ENCODE measurements around the gene PIM3.
A peak's percentile ranks its signal among the peaks of the same experiment; 100 is the strongest.

The PIM3 gene

DNA sequence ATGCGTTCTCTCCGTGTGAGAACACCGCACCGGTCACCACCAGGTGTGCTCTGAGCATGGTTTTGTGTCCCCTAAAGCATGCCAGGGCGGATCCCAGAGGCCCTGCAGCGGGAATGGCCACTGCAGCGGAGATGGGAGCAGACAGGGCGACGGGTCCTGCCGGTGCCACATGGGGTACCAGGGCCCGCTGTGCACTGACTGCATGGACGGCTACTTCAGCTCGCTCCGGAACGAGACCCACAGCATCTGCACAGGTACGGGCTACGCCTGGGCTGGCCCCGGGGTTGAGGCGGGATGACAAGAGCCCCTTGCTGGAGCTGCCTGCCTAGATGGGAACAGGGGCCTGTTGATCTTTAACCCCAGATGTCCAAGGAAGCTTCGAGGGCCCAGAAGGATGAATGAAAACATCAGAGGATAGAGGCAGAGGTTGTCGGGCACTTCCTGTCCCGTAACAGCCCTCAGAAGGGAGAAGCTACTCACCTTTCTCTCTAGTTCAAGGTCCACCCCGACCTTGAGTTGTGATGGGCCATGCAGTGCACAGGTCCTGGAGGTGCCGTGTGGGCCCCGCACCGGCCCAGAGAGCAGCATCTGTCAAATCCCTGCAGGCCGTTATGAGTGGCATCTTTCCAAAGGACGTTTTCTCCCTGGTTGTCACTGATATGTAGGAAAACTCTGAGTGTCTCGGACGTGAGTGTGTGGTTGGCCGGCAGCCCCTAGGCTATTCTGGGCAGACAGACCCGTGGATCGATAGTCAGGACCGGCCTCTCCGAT, 38.9 kb upstream of the PIM3 start:
- Histone ChIP-seq H3K27ac (ENCODE audit: low read depth, low read length) (no peak overlapping the region), H3K4me3 (ENCODE audit: low read length) (no peak overlapping the region), H3K27me3 (ENCODE audit: control insufficient read depth, insufficient read depth, low read length) (no peaks in the 10 kb centered on the region), H3K9ac (ENCODE audit: low read length) (no peak overlapping the region), H3K36me3 (ENCODE audit: control insufficient read depth, insufficient read depth, low read length) (peaks cover 7% of the 10 kb centered on the region), H3K4me1 (ENCODE audit: control insufficient read depth, insufficient read depth, low read length) (peaks cover 5% of the 10 kb centered on the region)

DNA sequence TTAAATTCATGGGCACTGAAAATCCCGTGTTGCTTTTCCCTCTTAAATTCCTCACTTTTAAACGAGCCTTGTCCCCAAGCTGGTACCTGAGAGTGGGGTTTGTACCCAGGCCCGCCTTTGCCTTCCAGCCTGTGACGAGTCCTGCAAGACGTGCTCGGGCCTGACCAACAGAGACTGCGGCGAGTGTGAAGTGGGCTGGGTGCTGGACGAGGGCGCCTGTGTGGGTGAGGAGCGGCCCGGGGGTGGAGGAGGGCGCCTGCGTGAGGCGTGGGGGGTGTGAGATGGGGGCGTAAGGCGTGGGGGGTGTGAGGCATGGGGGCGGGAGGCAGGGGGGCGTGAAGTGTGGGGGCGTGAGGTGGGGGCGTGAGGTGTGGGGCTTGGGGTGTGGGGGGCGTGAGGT, 38.1 kb upstream of the PIM3 start:
- H3K27ac ChIP-seq (ENCODE audit: low read depth, low read length): no peak overlapping the region
- no peaks in the 10 kb centered on the region for H3K27me3 ChIP-seq (ENCODE audit: control insufficient read depth, insufficient read depth, low read length)
- peaks cover 7% of the 10 kb centered on the region for H3K36me3 ChIP-seq (ENCODE audit: control insufficient read depth, insufficient read depth, low read length)
- no peak overlapping the region for H3K9ac ChIP-seq (ENCODE audit: low read length)
- H3K4me1 ChIP-seq (ENCODE audit: control insufficient read depth, insufficient read depth, low read length): peaks cover 5% of the 10 kb centered on the region
- H3K4me3 ChIP-seq (ENCODE audit: low read length): no peak overlapping the region

DNA sequence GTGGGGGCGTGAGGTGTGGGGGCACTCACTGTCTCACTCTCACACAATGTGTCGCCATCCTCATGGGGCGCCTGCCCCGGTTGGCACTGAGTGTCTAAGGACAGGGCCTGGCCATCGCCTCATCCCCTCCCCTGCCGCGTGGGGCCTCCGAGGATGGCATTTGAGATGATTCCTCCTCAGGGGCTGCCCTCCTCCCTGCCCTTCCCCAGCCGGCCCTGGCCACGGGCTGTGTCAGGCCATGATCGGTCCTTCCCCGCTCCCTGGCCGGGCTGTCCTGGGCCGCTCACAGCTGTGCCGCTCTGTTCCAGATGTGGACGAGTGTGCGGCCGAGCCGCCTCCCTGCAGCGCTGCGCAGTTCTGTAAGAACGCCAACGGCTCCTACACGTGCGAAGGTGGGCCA, 37.6 kb upstream of the PIM3 start:
- H3K4me3 ChIP-seq (ENCODE audit: low read length): no peak overlapping the region
- H3K27ac ChIP-seq (ENCODE audit: low read depth, low read length): peak overlapping the region; percentile 37
- peaks cover 7% of the 10 kb centered on the region for H3K36me3 ChIP-seq (ENCODE audit: control insufficient read depth, insufficient read depth, low read length)
- H3K4me1 ChIP-seq (ENCODE audit: control insufficient read depth, insufficient read depth, low read length): peaks cover 5% of the 10 kb centered on the region
- no peaks in the 10 kb centered on the region for H3K27me3 ChIP-seq (ENCODE audit: control insufficient read depth, insufficient read depth, low read length)
- H3K9ac ChIP-seq (ENCODE audit: low read length): no peak overlapping the region

DNA sequence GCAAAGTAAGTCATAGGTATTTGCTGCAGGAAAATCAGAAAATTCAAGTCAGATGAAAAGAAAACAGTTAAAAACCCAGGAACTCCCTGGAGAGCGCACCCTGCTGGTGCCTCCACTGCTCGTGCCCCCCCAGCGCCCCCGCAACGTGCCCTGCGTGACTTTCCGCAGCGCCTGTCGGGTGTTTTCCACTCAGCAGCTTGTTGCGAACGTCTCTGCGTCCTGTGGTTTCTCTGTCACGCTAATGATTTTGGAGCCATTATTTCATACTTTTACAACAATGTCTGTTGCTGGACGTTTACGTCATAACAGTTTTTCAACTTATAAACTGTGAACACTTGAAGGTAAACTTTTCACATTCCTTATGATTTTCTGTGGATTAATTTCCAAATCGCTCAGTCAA, 37.1 kb upstream of the PIM3 start:
- Histone ChIP-seq H3K27me3 (ENCODE audit: control insufficient read depth, insufficient read depth, low read length) (no peaks in the 10 kb centered on the region), H3K27ac (ENCODE audit: low read depth, low read length) (peak overlapping the region; percentile 37), H3K9ac (ENCODE audit: low read length) (no peak overlapping the region), H3K4me3 (ENCODE audit: low read length) (no peak overlapping the region), H3K36me3 (ENCODE audit: control insufficient read depth, insufficient read depth, low read length) (peaks cover 7% of the 10 kb centered on the region), H3K4me1 (ENCODE audit: control insufficient read depth, insufficient read depth, low read length) (peaks cover 5% of the 10 kb centered on the region)

DNA sequence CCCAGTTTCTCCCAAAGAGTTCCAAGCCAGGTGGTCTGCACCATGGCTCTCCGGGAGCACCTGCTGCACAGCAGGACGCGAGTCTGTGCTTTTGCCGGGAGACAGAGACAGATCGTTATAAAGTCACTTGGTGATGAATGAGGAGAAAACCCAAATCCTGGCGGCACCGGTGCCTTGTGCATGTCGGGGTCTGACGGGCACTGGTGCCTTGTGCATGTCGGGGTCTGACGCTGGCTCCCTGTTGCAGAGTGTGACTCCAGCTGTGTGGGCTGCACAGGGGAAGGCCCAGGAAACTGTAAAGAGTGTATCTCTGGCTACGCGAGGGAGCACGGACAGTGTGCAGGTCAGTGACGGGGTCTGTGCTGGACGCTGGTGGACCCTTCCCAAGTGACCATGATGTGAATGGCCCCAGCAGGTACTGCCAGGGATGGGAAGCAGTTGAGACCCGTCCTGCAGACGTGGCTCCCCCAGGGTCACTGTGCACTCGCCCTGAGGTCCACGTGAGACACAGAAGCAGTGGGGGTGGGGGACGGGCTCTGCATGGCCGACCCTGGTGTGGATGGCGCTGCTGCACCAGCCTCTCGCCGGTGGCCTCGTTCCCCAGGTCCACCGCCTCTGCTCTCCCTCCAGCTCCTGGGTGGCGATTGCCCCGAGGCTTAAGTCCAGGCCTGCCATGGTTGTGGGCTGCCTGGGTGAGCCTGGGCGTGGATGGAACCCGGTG, 36.3 kb upstream of the PIM3 start:
- H3K27me3 ChIP-seq (ENCODE audit: control insufficient read depth, insufficient read depth, low read length): no peaks in the 10 kb centered on the region
- no peak overlapping the region for H3K9ac ChIP-seq (ENCODE audit: low read length)
- no peak overlapping the region for H3K27ac ChIP-seq (ENCODE audit: low read depth, low read length)
- H3K36me3 ChIP-seq (ENCODE audit: control insufficient read depth, insufficient read depth, low read length): peaks cover 7% of the 10 kb centered on the region
- no peak overlapping the region for H3K4me3 ChIP-seq (ENCODE audit: low read length)
- H3K4me1 ChIP-seq (ENCODE audit: control insufficient read depth, insufficient read depth, low read length): peaks cover under 1% of the 10 kb centered on the region

DNA sequence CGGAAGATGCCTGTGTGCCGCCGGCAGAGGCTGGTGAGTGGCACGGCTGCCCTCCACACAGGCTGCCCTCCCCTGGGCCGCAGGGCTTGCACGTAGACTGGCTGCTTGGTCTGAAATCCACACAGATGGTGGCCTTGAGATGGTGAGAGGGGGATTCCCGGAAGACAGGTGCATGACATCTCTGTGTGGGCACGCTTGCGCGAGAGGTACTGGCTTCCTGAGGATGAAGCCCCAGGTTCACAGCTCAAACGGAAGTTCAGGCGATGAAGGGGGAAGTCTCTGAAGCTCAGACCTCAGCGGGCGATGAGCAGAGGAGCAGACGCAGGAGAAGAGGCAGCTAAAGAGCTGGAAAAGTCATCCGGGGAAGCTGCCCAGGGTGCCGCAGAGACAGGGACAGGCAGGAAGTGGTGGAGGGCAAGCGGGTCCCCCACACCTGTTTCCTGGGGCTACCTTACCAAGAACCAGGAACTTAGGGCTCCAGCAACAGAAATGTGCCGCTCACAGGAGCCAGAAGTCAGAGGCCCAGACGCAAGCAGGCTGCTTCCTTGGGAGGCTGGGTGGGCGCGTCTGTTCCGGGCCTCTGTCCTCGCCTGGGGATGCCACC, 34.9 kb upstream of the PIM3 start:
- H3K4me3 ChIP-seq (ENCODE audit: low read length): no peak overlapping the region

DNA sequence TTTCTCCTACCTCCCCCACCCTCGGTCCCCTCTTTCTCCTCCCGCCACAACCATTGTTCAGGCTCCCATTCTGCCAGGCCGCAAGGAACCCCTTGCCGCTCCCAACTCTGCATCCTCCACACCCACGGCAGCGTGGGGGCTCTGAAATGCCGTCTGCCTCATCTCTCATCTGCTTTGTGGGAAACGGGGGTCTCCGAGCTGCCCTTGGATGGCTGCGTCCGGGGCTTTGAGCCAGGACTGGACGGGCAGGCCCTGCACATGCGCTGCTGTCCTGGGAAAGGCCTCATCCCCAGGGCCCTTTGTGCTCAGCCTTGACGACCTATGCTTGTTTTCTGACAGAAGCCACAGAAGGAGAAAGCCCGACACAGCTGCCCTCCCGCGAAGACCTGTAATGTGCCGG, 33.7 kb upstream of the PIM3 start:
- no peaks in the 10 kb centered on the region for H3K36me3 ChIP-seq (ENCODE audit: control insufficient read depth, insufficient read depth, low read length)
- no peak overlapping the region for H3K4me3 ChIP-seq (ENCODE audit: low read length)
- H3K27me3 ChIP-seq (ENCODE audit: control insufficient read depth, insufficient read depth, low read length): no peaks in the 10 kb centered on the region
- no peak overlapping the region for H3K9ac ChIP-seq (ENCODE audit: low read length)
- H3K4me1 ChIP-seq (ENCODE audit: control insufficient read depth, insufficient read depth, low read length): no peaks in the 10 kb centered on the region
- no peak overlapping the region for H3K27ac ChIP-seq (ENCODE audit: low read depth, low read length)

More for the DNA sequence above, 34.9 kb upstream of the PIM3 start:
- peaks cover 2% of the 10 kb centered on the region for H3K36me3 ChIP-seq (ENCODE audit: control insufficient read depth, insufficient read depth, low read length)
- no peak overlapping the region for H3K27ac ChIP-seq (ENCODE audit: low read depth, low read length)
- H3K27me3 ChIP-seq (ENCODE audit: control insufficient read depth, insufficient read depth, low read length): no peaks in the 10 kb centered on the region
- H3K9ac ChIP-seq (ENCODE audit: low read length): no peak overlapping the region
- H3K4me1 ChIP-seq (ENCODE audit: control insufficient read depth, insufficient read depth, low read length): no peaks in the 10 kb centered on the region

DNA sequence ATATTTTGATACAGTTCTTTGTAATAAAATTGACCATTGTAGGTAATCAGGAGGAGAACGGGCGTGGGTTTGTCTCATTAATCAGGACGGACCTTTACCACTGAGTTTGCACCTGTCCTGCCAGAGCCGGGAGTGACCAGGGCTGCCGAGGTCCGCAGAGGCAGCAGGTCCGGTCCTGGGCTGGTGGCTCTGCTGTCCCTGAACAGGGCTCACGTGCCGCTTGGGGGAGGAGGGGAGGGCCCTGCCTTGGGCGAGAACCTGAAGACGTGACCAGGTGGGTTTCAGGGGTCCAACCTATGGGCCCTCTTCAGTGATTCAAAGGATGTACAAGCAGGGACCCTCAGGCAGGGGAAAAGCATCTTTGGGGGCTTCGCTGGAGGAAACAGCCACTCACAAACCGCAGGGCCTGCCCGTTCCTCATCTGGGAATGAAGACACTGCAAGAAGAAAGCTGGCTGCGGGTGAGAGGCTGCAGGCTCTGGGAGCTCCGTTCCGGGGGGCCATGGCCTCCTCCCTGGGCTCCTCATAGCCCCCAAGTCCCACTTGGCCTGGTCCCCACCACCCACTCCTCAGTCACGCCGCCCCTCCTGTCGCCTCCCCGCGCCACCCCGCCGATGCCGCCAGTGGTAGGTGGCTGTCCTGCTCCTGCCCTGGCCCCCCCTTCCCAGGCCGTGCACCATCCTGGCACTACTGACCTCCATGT, 32.9 kb upstream of the PIM3 start:
- Histone ChIP-seq H3K27me3 (ENCODE audit: control insufficient read depth, insufficient read depth, low read length) (no peaks in the 10 kb centered on the region), H3K27ac (ENCODE audit: low read depth, low read length) (no peak overlapping the region), H3K36me3 (ENCODE audit: control insufficient read depth, insufficient read depth, low read length) (no peaks in the 10 kb centered on the region), H3K4me1 (ENCODE audit: control insufficient read depth, insufficient read depth, low read length) (no peaks in the 10 kb centered on the region), H3K4me3 (ENCODE audit: low read length) (no peak overlapping the region), H3K9ac (ENCODE audit: low read length) (no peak overlapping the region)

DNA sequence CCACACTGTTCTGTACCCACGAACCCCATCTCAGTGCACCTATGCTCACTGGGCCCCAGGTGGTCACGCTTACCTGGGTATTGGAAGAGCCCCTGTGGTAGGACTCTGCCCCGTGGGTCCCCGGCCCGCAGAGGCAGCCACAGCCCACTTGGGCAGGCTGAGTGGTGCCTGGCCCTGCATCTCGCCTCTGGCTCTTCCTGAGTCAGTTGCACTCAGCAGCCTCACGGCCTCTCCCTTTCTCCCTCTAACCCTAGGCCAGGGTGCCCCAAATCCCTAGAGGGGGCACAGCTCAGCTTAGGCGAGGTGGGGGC, 32.4 kb upstream of the PIM3 start:
- Histone ChIP-seq H3K27ac (ENCODE audit: low read depth, low read length) (no peak overlapping the region), H3K4me3 (ENCODE audit: low read length) (no peak overlapping the region), H3K4me1 (ENCODE audit: control insufficient read depth, insufficient read depth, low read length) (no peaks in the 10 kb centered on the region), H3K36me3 (ENCODE audit: control insufficient read depth, insufficient read depth, low read length) (no peaks in the 10 kb centered on the region), H3K9ac (ENCODE audit: low read length) (no peak overlapping the region), H3K27me3 (ENCODE audit: control insufficient read depth, insufficient read depth, low read length) (no peaks in the 10 kb centered on the region)

DNA sequence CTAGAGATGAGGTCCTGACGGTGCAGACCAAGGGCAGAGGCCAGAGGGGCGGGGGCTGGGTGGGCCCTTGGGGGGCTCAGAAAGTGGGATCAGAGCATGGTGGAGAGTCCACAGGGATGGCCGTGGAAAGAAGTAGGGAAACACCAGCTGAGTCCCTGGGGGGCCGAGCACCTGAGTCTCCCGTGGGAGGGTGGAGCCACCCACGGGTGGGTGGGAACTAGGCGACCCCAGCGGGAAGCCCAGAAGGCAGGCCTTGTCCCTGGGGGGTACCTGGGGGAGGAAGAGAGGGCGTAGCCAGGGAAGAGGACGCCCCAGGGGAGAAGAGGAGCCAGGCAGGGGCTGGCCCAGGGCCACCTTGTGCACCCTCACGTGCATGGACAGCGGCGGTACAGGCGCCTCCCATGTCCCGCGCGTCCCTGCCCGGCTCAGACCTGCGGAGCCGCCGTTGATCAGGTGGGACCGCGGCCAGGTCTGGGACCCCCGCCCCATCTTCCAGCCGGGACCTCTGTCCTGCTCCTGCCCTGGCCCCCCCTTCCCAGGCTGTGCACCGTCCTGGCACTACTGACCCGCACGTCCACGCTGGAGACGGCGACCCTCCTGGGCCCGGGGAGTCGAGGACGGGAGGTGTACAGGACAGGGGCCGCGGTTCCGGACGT, 31.9 kb upstream of the PIM3 start:
- H3K4me3 ChIP-seq (ENCODE audit: low read length): no peak overlapping the region
- no peaks in the 10 kb centered on the region for H3K4me1 ChIP-seq (ENCODE audit: control insufficient read depth, insufficient read depth, low read length)
- H3K27ac ChIP-seq (ENCODE audit: low read depth, low read length): no peak overlapping the region
- no peaks in the 10 kb centered on the region for H3K27me3 ChIP-seq (ENCODE audit: control insufficient read depth, insufficient read depth, low read length)
- H3K36me3 ChIP-seq (ENCODE audit: control insufficient read depth, insufficient read depth, low read length): no peaks in the 10 kb centered on the region
- H3K9ac ChIP-seq (ENCODE audit: low read length): no peak overlapping the region

DNA sequence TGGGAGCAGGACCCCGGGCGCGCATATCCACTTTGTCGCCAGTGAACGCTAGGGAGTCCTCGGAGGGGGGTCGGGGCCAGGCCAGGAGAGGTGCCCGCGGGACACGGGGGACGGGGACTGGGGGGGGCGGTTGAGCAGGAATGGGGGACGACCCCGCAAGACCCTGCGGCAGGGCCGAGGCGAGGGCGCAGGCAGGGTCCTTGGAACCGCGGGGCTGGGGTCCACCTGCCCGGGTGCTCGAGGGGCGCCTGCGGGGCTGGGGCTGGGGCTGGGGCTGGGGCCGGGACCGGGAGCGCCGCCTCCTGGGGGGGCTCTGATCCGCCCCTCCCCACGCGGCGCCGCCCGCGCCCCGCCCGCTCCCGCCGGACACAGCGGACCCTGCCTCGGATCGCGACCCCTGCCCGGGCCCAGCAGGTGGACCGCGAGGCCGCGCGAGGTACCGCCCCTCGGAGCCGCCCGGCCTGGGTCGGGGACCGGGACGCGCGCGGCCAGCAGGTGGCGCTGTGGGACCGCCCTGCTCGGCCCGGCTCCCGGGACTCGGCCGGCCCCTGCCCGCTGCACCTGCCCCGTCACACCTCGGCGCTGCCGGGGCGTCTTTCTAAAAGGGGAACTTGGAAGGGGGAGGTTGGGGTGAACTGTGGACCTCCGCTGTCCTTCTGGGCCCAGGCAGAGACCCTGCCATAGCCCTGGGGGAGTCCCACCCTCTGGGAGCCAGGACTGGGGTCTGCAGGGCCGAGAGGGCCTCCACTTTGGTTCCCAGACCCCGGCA, 31.2 kb upstream of the PIM3 start:
- no peaks in the 10 kb centered on the region for H3K4me1 ChIP-seq (ENCODE audit: control insufficient read depth, insufficient read depth, low read length)
- no peak overlapping the region for H3K27ac ChIP-seq (ENCODE audit: low read depth, low read length)
- no peak overlapping the region for H3K4me3 ChIP-seq (ENCODE audit: low read length)
- H3K9ac ChIP-seq (ENCODE audit: low read length): no peak overlapping the region
- no peaks in the 10 kb centered on the region for H3K27me3 ChIP-seq (ENCODE audit: control insufficient read depth, insufficient read depth, low read length)
- no peaks in the 10 kb centered on the region for H3K36me3 ChIP-seq (ENCODE audit: control insufficient read depth, insufficient read depth, low read length)
